GM12891 (cell line): ENCODE results near the gene LAGE3.

Source experiments
- POLR2A ChIP-seq: IDR thresholded peaks from 2 replicates; pipeline ENCODE4 v1.6.1; 2011; ENCODE audit warnings: low read depth, low read length, control low read depth
- POLR2AphosphoS5 ChIP-seq: IDR thresholded peaks from 2 replicates; pipeline ENCODE4 v1.6.1; 2011; ENCODE audit warnings: low read depth, low read length, control low read depth
- SPI1 ChIP-seq: IDR thresholded peaks from 2 replicates; pipeline ENCODE4 v1.6.1; 2011; ENCODE audit warnings: low read depth, low read length, control low read depth
- TAF1 ChIP-seq: IDR thresholded peaks from 2 replicates; pipeline ENCODE4 v1.6.1; 2011; ENCODE audit warnings: low read depth, low read length, control low read depth

- TF ChIP-seq POLR2A (no peak), TAF1 (no peak), POLR2AphosphoS5 (no peak), SPI1 (no peak)
Observed at GRCh38 chrX:154458116-154458953, 20.7 kb downstream of the LAGE3 start, which contains the start of gene PLXNA3.
